Gastroesophageal sphincter (tissue), 4 donors: ENCODE results near the gene KRT3. TPM values are rescaled to one million over a fixed set of nuclear protein-coding genes. Genes with fewer than 3 reads are reported as not detected.

ENCODE experiments used
- ATAC-seq: fragments of 150-250 bp; one replicate; pipeline ENCODE4 v1.9.1; 2016; ENCODE audit warnings: mild to moderate bottlenecking, moderate library complexity
- H3K27ac ChIP-seq, 4 donors: fragments of 200-600 bp; sonication (generic) in 3 of 4; 1 replicate in 3 of 4; 2 replicates in 1 of 4; pipeline ENCODE4 v1.5.1; 2016 to 2019
- H3K27me3 ChIP-seq: fragments of 200-600 bp; sonication (generic); one replicate; pipeline ENCODE4 v1.5.1; 2019
- H3K36me3 ChIP-seq, 2 donors: fragments of 200-600 bp; sonication (generic); one replicate each; pipeline ENCODE4 v1.5.1; 2019; ENCODE audit warnings: control low read depth in 1 of 2
- H3K4me1 ChIP-seq, 3 donors: fragments of 200-600 bp; sonication (generic); 1 replicate in 2 of 3; 2 replicates in 1 of 3; pipeline ENCODE4 v1.5.1; 2016 to 2019; ENCODE audit warnings: control low read depth in 2 of 3
- H3K4me3 ChIP-seq, 2 donors: fragments of 200-600 bp; sonication (generic); one replicate each; pipeline ENCODE4 v1.5.1; 2019; ENCODE audit warnings: mild to moderate bottlenecking in 1 of 2, moderate library complexity in 1 of 2
- H3K9me3 ChIP-seq, 3 donors: fragments of 200-600 bp; sonication (generic); one replicate each; pipeline ENCODE4 v1.5.1; 2017 to 2019; ENCODE audit warnings: control low read depth in 2 of 3
- EP300 ChIP-seq: sonication (generic); formaldehyde crosslinking; IDR thresholded peaks from one replicate; pipeline ENCODE4 v1.6.1; 2017; ENCODE audit warnings: antibody characterized with exemption, mild to moderate bottlenecking
- POLR2A ChIP-seq, 2 donors: fragments of 450-650 bp; IDR thresholded peaks; one replicate each; pipeline ENCODE4 v1.6.1; 2017; ENCODE audit warnings: antibody characterized with exemption in 2 of 2, mild to moderate bottlenecking in 2 of 2, moderate library complexity in 1 of 2
- POLR2AphosphoS5 ChIP-seq: sonication (generic); formaldehyde crosslinking; IDR thresholded peaks from one replicate; pipeline ENCODE4 v1.6.1; 2017; ENCODE audit warnings: antibody characterized with exemption
- WGBS, 2 donors: methylation state at CpG; one replicate each; pipeline ENCODE4 v1.1.5; 2018; ENCODE audit warnings: low coverage in 1 of 2; 5-methylcytosine and 5-hydroxymethylcytosine counted together
- total RNA-seq, 4 donors: library from RNA; depleted of rRNA; stranded (reverse); fragments of >200 nt; gene quantifications; one replicate each; pipeline ENCODE4 v1.1.0, GENCODE V29; 2016
- TF ChIP-seq, protein P1 (sequence below), 4 experiments: fragments of 200-600 bp in 2 of 4; fragments of 450-650 bp in 2 of 4; sonication (generic) in 1 of 4; IDR thresholded peaks; one replicate each; pipeline ENCODE4 v1.5.1; 2017 to 2019; ENCODE audit warnings: antibody characterized with exemption in 4 of 4, mild to moderate bottlenecking in 2 of 4, moderate library complexity in 2 of 4

Gene KRT3
- total RNA-seq, 4 donors from 2014 or later = not detected

GRCh38 chr12:52813885-52814709 lies 18.2 kb upstream of the KRT3 start, which contains the start of gene KRT4:
TSS of gene KRT4 (minus strand) at chr12:52814116. CDS start at chr12:52814058, 58 bp downstream.
- no peaks in the 10 kb centered on the region for H3K9me3 ChIP-seq
- 23 to 63% methylated on average over 2 to 6 of the region's 15 CpGs for WGBS, 2 donors
- H3K27me3 ChIP-seq = peaks cover 18% of the 10 kb centered on the region
- H3K4me3 ChIP-seq = no peak within 1 kb of the TSS
- no peak within 1 kb of the TSS for H3K27ac ChIP-seq
- ATAC-seq = no peak
- H3K4me1 ChIP-seq = no peaks in the 10 kb centered on the region
- no peak for TF ChIP-seq EP300
- TF ChIP-seq, protein P1, sequence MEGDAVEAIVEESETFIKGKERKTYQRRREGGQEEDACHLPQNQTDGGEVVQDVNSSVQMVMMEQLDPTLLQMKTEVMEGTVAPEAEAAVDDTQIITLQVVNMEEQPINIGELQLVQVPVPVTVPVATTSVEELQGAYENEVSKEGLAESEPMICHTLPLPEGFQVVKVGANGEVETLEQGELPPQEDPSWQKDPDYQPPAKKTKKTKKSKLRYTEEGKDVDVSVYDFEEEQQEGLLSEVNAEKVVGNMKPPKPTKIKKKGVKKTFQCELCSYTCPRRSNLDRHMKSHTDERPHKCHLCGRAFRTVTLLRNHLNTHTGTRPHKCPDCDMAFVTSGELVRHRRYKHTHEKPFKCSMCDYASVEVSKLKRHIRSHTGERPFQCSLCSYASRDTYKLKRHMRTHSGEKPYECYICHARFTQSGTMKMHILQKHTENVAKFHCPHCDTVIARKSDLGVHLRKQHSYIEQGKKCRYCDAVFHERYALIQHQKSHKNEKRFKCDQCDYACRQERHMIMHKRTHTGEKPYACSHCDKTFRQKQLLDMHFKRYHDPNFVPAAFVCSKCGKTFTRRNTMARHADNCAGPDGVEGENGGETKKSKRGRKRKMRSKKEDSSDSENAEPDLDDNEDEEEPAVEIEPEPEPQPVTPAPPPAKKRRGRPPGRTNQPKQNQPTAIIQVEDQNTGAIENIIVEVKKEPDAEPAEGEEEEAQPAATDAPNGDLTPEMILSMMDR (IDR thresholded peaks at IDR 0.05) = no peak
- TF ChIP-seq POLR2AphosphoS5 = no peak
- TF ChIP-seq POLR2A (IDR thresholded peaks at IDR 0.05) = no peak
- H3K36me3 ChIP-seq = no peaks in the 10 kb centered on the region

DNA sequence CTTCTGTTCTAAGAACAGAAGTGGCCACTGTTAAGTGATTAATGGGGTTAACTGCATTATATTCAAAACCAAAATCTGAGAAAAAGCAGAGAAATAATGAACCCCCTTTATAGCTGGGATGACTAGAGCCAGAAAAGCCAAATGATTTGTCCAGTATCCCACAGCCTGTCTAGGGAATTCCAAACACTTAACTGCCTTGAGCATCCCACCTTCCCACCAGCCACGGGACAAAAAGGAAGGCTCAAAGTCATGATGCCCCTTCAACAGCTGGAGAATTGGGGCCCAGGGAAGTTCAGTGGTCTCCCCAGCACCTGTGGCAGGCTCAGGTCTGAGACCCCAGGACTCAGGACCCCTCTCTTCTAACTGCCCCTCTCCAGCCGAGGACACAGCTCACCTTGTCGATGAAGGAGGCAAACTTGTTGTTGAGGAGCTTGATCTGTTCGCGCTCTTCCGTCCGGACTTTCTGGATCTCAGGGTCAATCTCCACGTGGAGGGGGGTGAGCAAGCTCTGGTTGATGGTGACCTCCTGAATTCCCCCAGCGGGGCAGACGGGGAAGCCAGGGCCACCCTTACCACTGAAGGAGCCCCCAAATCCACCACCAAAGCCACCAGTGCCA lies 17.4 kb upstream of the KRT3 start:
- Histone ChIP-seq H3K4me1 (no peaks in the 10 kb centered on the region), H3K9me3 (no peaks in the 10 kb centered on the region), H3K27me3 (peaks cover 12% of the 10 kb centered on the region), H3K27ac (no peak overlapping the region), H3K36me3 (no peaks in the 10 kb centered on the region), H3K4me3 (no peak overlapping the region)
- no peak for ATAC-seq
- 60% methylated on average over 1 of the region's 10 CpGs; no CpG with 5 or more reads in 1 of the 2 donors for WGBS, 2 donors
- TF ChIP-seq POLR2AphosphoS5 = no peak
- TF ChIP-seq, protein P1 (IDR thresholded peaks at IDR 0.05) = no peak
- no peak for TF ChIP-seq POLR2A (IDR thresholded peaks at IDR 0.05)
- no peak for TF ChIP-seq EP300

DNA sequence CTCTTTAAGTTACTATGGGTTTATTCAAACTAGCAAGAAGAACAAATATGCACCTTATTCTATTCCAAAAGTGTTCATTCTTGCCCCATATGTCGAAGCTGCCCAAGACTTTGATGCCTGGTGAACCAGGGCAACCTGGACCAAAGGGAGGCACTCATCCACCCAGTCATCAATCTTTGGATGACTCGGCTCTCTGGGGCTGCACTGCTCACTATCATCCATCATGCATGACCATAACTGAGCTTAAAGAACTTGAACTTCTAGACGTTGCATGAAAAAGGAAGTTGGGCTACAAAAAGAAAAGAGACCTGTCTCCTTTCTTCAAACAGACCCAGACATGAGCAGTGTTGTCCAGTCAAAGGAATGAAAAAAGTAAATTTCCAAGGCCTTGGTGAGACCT lies 16.8 kb upstream of the KRT3 start:
- 44% methylated on average over 3 of the region's 3 CpGs; no CpG with 5 or more reads in 1 of the 2 donors for WGBS, 2 donors
- H3K4me3 ChIP-seq = no peak overlapping the region
- no peaks in the 10 kb centered on the region for H3K4me1 ChIP-seq
- TF ChIP-seq EP300 = no peak
- no peak for TF ChIP-seq POLR2A (IDR thresholded peaks at IDR 0.05)
- TF ChIP-seq, protein P1 (IDR thresholded peaks at IDR 0.05) = no peak
- TF ChIP-seq POLR2AphosphoS5 = no peak
- H3K36me3 ChIP-seq = no peaks in the 10 kb centered on the region
- no peak for ATAC-seq
- H3K27me3 ChIP-seq = peaks cover 14% of the 10 kb centered on the region
- no peaks in the 10 kb centered on the region for H3K9me3 ChIP-seq
- no peak overlapping the region for H3K27ac ChIP-seq

DNA sequence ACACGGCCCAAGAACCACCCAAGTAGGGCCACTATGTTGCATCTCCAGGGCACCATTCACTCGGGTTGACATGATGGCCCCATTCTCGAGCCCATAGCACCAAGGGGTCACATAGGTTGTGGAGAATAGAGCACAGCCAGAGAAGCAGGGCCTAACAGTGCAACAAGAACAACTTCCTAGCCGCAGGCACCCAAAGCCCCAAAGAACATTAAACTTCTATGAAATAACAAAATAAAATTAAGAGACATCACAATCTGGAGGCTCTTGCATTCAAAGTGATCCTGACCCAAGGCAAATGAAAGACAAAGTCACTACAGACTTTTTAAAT lies 16.1 kb upstream of the KRT3 start:
- Histone ChIP-seq H3K4me1 (no peaks in the 10 kb centered on the region), H3K36me3 (no peaks in the 10 kb centered on the region), H3K4me3 (no peak overlapping the region), H3K9me3 (no peaks in the 10 kb centered on the region), H3K27me3 (peaks cover 9% of the 10 kb centered on the region), H3K27ac (no peak overlapping the region)
- ATAC-seq = no peak
- TF ChIP-seq, protein P1 (IDR thresholded peaks at IDR 0.05) = no peak
- TF ChIP-seq EP300 (no peak), POLR2AphosphoS5 (no peak), POLR2A (IDR thresholded peaks at IDR 0.05) (no peak)
- 80% methylated on average over 2 of the region's 4 CpGs; no CpG with 5 or more reads in 1 of the 2 donors for WGBS, 2 donors
